MCF 10A (cell line): ENCODE data around the gene RNF7. TPM values are rescaled to one million over a fixed set of nuclear protein-coding genes. Genes with fewer than 3 reads are reported as not detected.

Source experiments
- BruUV-seq: library from RNA; stranded (reverse); fragments of 400-500 nt; replicated peaks from 2 replicates; lab custom pipeline; 2021; lab: Mats Ljungman, UMichigan
- CTCF ChIA-PET: fragments of 300-600 bp; sonication (Branson Sonifier 250); formaldehyde crosslinking; extraction: SDS; loops from one replicate; lab custom pipeline; 2021; ENCODE audit warnings: antibody characterized with exemption, inconsistent platforms; lab: Yijun Ruan, JAX
- POLR2A ChIA-PET: fragments of 300-600, 350-650 bp; sonication (Branson Sonifier 250); formaldehyde crosslinking; extraction: SDS; loops from one replicate; lab custom pipeline; 2020; ENCODE audit warnings: antibody characterized with exemption, inconsistent platforms; lab: Yijun Ruan, JAX
- DNase-seq: peaks from one replicate; pipeline ENCODE4 v3.0.0-alpha.2; 2018; ENCODE audit not compliant: unreplicated experiment
- H3K27ac Mint-ChIP-seq: one replicate; pipeline ENCODE4 v1.8.0; 2022; ENCODE audit warnings: mild to moderate bottlenecking, low read depth, mixed read lengths; ENCODE audit not compliant: unreplicated experiment
- H3K27me3 Mint-ChIP-seq: one replicate; pipeline ENCODE4 v1.8.0; 2022; ENCODE audit warnings: mixed read lengths; ENCODE audit not compliant: insufficient read depth, unreplicated experiment
- H3K36me3 Mint-ChIP-seq: one replicate; pipeline ENCODE4 v1.8.0; 2022; ENCODE audit warnings: mild to moderate bottlenecking, moderate library complexity, mixed read lengths; ENCODE audit not compliant: insufficient read depth, unreplicated experiment
- H3K4me1 Mint-ChIP-seq: one replicate; pipeline ENCODE4 v1.8.0; 2022; ENCODE audit warnings: mixed read lengths; ENCODE audit not compliant: insufficient read depth, unreplicated experiment
- H3K4me3 Mint-ChIP-seq: one replicate; pipeline ENCODE4 v1.8.0; 2022; ENCODE audit warnings: mild to moderate bottlenecking, moderate library complexity, mixed read lengths; ENCODE audit not compliant: unreplicated experiment
- H3K9me3 Mint-ChIP-seq: one replicate; pipeline ENCODE4 v1.8.0; 2022; ENCODE audit warnings: mixed read lengths; ENCODE audit not compliant: unreplicated experiment
- CTCF ChIP-seq: fragments of 200-600 bp; IDR thresholded peaks from one replicate; pipeline ENCODE4 v1.8.0; 2022; ENCODE audit warnings: antibody characterized with exemption, mild to moderate bottlenecking; ENCODE audit not compliant: unreplicated experiment
- intact Hi-C: fragments of 100-400 bp; cut with micrococcal nuclease; formaldehyde crosslinking; loops from 2 replicates; pipeline ENCODE4 v1.14.1; 2022
- total RNA-seq: library from RNA; stranded (reverse); gene quantifications from 2 replicates; pipeline ENCODE4 v1.2.3, GENCODE V29; 2022

Gene RNF7
- total RNA-seq, 1 experiment from 2014 or later = 96.1 TPM

GRCh38 chr3:141789281-141789680 is 51.2 kb downstream of the RNF7 start:
- no TSS peak for BruUV-seq
- Mint-ChIP-seq H3K4me1 (no peaks in the 10 kb centered on the region), H3K27ac (no peak overlapping the region), H3K27me3 (no peaks in the 10 kb centered on the region), H3K4me3 (no peak overlapping the region), H3K36me3 (peaks cover 6% of the 10 kb centered on the region), H3K9me3 (no peaks in the 10 kb centered on the region)
- POLR2A ChIA-PET = no interaction called here
- DNase-seq = peak; percentile 14
- CTCF ChIA-PET = interaction anchor here (1.6 kb wide), 1 partner anchor 11 kb away, joined by 5 read pairs; no protein-coding TSS in a partner anchor
- no peak for TF ChIP-seq CTCF
- intact Hi-C loops = no loop called here

- H3K36me3 Mint-ChIP-seq = peaks cover 6% of the 10 kb centered on the region
- intact Hi-C loops = no loop called here
- H3K4me1 Mint-ChIP-seq = no peaks in the 10 kb centered on the region
- no peak overlapping the region for H3K4me3 Mint-ChIP-seq
- BruUV-seq = no TSS peak
- H3K9me3 Mint-ChIP-seq = no peaks in the 10 kb centered on the region
- no peak overlapping the region for H3K27ac Mint-ChIP-seq
- ChIA-PET CTCF (no interaction called here), POLR2A (interaction anchor here (0.5 kb wide), 1 partner anchor 1056 kb away, joined by 3 read pairs; no protein-coding TSS in a partner anchor)
- H3K27me3 Mint-ChIP-seq = no peaks in the 10 kb centered on the region
- TF ChIP-seq CTCF = no peak
- DNase-seq = no peak
These were observed 52.1 kb downstream of the RNF7 start for GRCh38 chr3:141790171-141790570.

GRCh38 chr3:141792495-141792894 is 54.4 kb downstream of the RNF7 start:
- Mint-ChIP-seq H3K9me3 (no peaks in the 10 kb centered on the region), H3K4me1 (no peaks in the 10 kb centered on the region), H3K27me3 (no peaks in the 10 kb centered on the region), H3K4me3 (no peak overlapping the region), H3K36me3 (no peaks in the 10 kb centered on the region), H3K27ac (no peak overlapping the region)
- POLR2A ChIA-PET = interaction anchor here (0.7 kb wide), 1 partner anchor 16 kb away, joined by 4 read pairs; no protein-coding TSS in a partner anchor
- BruUV-seq = no TSS peak
- intact Hi-C loops = no loop called here
- no peak for DNase-seq
- CTCF ChIA-PET = interaction anchor here (0.7 to 1.4 kb wide), 4 partner anchors 9 to 125 kb away, joined by 3 to 5 read pairs (median 3); no protein-coding TSS in a partner anchor
- no peak for TF ChIP-seq CTCF

GRCh38 chr3:141793476-141794260 is 55.6 kb downstream of the RNF7 start:
- H3K27me3 Mint-ChIP-seq = no peaks in the 10 kb centered on the region
- H3K4me3 Mint-ChIP-seq = no peak overlapping the region
- H3K4me1 Mint-ChIP-seq = no peaks in the 10 kb centered on the region
- BruUV-seq = no TSS peak
- TF ChIP-seq CTCF = peak; percentile 2
- no peak for DNase-seq
- CTCF ChIA-PET = interaction anchor here (0.6 to 1.4 kb wide), 4 partner anchors 11 to 37 kb away, joined by 3 to 5 read pairs (median 3); no protein-coding TSS in a partner anchor
- intact Hi-C loops = no loop called here
- POLR2A ChIA-PET = no interaction called here
- H3K36me3 Mint-ChIP-seq = no peaks in the 10 kb centered on the region
- H3K27ac Mint-ChIP-seq = no peak overlapping the region
- no peaks in the 10 kb centered on the region for H3K9me3 Mint-ChIP-seq
